H1 (cell line): ENCODE data around the gene GSTO2. TPM values are rescaled to one million over a fixed set of nuclear protein-coding genes. Genes with fewer than 3 reads are reported as not detected.

Experiments
- polyA plus RNA-seq, 7 experiments: library from polyadenylated mRNA; depleted of rRNA in 3 of 7; stranded (reverse) in 5 of 7; unstranded in 2 of 7; fragments of >200 nt in 5 of 7; fragments of 200-250 nt in 2 of 7; gene quantifications; 1 replicate in 5 of 7; 2 replicates in 1 of 7; 4 replicates in 1 of 7; pipeline versions ENCODE4 v1.2.1 to v1.2.3, GENCODE V29; 2011 to 2013; ENCODE audit warnings: missing spikeins in 2 of 7, mixed read lengths in 2 of 7
- total RNA-seq: library from RNA; stranded (reverse); fragmentation: NEBNext Ultra II Directional; extraction: Animal tissue kit (Norgen Biotek cat#: 25700); gene quantifications from 2 replicates; pipeline ENCODE4 v1.2.1, GENCODE V29; 2021
- TF ChIP-seq, protein P1 (sequence below): fragments of 300-600 bp; sonication (generic); IDR thresholded peaks from 2 replicates; pipeline ENCODE4 v1.7.1; 2012; ENCODE audit warnings: low read length, moderate library complexity, mild to moderate bottlenecking, inconsistent platforms; ENCODE audit not compliant: insufficient replicate concordance
- TF ChIP-seq, protein P2 (sequence below): IDR thresholded peaks from 2 replicates; pipeline ENCODE4 v1.6.1; 2012; ENCODE audit warnings: inconsistent platforms

GSTO2 gene
- total and polyA plus RNA-seq, 2 of the 8 experiments (the other 6 are each of a cell fraction or from before 2014, with no cell fraction given) = 13.1 to 41.7 TPM

DNA sequence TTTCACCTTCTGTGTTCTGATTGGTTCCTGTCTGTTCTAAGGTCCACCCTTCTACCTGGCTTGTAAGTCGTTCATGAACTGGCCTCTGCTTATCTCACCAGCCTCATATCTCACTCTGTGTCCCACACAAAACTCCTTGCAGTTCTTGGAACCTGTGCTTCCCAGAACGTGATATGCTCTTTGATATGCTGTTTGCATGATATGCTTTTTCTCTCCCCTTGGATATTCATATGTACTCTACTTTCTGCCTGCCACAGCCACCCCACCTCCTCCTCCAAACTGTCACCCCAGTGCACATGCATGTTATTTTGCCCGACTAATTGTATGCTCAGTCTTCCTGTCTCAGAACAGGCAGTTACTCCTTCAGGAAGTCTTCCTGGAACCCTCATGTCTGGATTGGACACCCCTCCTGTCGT lies 71.1 kb downstream of the GSTO2 start (continued):
- TF ChIP-seq, protein P1, sequence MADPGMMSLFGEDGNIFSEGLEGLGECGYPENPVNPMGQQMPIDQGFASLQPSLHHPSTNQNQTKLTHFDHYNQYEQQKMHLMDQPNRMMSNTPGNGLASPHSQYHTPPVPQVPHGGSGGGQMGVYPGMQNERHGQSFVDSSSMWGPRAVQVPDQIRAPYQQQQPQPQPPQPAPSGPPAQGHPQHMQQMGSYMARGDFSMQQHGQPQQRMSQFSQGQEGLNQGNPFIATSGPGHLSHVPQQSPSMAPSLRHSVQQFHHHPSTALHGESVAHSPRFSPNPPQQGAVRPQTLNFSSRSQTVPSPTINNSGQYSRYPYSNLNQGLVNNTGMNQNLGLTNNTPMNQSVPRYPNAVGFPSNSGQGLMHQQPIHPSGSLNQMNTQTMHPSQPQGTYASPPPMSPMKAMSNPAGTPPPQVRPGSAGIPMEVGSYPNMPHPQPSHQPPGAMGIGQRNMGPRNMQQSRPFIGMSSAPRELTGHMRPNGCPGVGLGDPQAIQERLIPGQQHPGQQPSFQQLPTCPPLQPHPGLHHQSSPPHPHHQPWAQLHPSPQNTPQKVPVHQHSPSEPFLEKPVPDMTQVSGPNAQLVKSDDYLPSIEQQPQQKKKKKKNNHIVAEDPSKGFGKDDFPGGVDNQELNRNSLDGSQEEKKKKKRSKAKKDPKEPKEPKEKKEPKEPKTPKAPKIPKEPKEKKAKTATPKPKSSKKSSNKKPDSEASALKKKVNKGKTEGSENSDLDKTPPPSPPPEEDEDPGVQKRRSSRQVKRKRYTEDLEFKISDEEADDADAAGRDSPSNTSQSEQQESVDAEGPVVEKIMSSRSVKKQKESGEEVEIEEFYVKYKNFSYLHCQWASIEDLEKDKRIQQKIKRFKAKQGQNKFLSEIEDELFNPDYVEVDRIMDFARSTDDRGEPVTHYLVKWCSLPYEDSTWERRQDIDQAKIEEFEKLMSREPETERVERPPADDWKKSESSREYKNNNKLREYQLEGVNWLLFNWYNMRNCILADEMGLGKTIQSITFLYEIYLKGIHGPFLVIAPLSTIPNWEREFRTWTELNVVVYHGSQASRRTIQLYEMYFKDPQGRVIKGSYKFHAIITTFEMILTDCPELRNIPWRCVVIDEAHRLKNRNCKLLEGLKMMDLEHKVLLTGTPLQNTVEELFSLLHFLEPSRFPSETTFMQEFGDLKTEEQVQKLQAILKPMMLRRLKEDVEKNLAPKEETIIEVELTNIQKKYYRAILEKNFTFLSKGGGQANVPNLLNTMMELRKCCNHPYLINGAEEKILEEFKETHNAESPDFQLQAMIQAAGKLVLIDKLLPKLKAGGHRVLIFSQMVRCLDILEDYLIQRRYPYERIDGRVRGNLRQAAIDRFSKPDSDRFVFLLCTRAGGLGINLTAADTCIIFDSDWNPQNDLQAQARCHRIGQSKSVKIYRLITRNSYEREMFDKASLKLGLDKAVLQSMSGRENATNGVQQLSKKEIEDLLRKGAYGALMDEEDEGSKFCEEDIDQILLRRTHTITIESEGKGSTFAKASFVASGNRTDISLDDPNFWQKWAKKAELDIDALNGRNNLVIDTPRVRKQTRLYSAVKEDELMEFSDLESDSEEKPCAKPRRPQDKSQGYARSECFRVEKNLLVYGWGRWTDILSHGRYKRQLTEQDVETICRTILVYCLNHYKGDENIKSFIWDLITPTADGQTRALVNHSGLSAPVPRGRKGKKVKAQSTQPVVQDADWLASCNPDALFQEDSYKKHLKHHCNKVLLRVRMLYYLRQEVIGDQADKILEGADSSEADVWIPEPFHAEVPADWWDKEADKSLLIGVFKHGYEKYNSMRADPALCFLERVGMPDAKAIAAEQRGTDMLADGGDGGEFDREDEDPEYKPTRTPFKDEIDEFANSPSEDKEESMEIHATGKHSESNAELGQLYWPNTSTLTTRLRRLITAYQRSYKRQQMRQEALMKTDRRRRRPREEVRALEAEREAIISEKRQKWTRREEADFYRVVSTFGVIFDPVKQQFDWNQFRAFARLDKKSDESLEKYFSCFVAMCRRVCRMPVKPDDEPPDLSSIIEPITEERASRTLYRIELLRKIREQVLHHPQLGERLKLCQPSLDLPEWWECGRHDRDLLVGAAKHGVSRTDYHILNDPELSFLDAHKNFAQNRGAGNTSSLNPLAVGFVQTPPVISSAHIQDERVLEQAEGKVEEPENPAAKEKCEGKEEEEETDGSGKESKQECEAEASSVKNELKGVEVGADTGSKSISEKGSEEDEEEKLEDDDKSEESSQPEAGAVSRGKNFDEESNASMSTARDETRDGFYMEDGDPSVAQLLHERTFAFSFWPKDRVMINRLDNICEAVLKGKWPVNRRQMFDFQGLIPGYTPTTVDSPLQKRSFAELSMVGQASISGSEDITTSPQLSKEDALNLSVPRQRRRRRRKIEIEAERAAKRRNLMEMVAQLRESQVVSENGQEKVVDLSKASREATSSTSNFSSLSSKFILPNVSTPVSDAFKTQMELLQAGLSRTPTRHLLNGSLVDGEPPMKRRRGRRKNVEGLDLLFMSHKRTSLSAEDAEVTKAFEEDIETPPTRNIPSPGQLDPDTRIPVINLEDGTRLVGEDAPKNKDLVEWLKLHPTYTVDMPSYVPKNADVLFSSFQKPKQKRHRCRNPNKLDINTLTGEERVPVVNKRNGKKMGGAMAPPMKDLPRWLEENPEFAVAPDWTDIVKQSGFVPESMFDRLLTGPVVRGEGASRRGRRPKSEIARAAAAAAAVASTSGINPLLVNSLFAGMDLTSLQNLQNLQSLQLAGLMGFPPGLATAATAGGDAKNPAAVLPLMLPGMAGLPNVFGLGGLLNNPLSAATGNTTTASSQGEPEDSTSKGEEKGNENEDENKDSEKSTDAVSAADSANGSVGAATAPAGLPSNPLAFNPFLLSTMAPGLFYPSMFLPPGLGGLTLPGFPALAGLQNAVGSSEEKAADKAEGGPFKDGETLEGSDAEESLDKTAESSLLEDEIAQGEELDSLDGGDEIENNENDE = no peak
- TF ChIP-seq, protein P2, sequence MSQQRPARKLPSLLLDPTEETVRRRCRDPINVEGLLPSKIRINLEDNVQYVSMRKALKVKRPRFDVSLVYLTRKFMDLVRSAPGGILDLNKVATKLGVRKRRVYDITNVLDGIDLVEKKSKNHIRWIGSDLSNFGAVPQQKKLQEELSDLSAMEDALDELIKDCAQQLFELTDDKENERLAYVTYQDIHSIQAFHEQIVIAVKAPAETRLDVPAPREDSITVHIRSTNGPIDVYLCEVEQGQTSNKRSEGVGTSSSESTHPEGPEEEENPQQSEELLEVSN = no peak
- TF ChIP-seq, all 59 proteins: peak for 0
